Naive thymus-derived CD4-positive, alpha-beta T cell (primary cell): Measurements from ENCODE around the gene PACC1. TPM values are rescaled to one million over a fixed set of nuclear protein-coding genes. Genes with fewer than 3 reads are reported as not detected.

Source experiments
- ATAC-seq: fragments of 150-1000 bp; cut with Tn5 transposase; 2 replicates; pipeline ENCODE4 v1.10.0; 2021; ENCODE audit warnings: mild to moderate bottlenecking, moderate library complexity
- CTCF ChIA-PET: fragments of 350-600 bp; sonication (Branson Sonifier 250); formaldehyde crosslinking; loops from one replicate; lab custom pipeline; 2021; ENCODE audit warnings: antibody characterized with exemption; lab: Charles Lee
- POLR2A ChIA-PET: fragments of 350-600 bp; sonication (Branson Sonifier 250); formaldehyde crosslinking; loops from one replicate; lab custom pipeline; 2021; ENCODE audit warnings: antibody characterized with exemption, inconsistent platforms; lab: Charles Lee
- DNase-seq, 9 donors: peaks; one replicate each; pipeline versions ENCODE4 v3.0.0 to v3.0.0-alpha.2; 2020 to 2022; ENCODE audit warnings: mixed read lengths in 1 of 9
- H3K27ac ChIP-seq: one replicate; pipeline ENCODE4 v1.7.0; 2013; ENCODE audit warnings: mild to moderate bottlenecking, low read depth, low read length, moderate library complexity
- H3K27me3 ChIP-seq, 2 donors: one replicate each; pipeline ENCODE4 v1.7.0; 2013; ENCODE audit warnings: low read length in 2 of 2, mild to moderate bottlenecking in 2 of 2, moderate library complexity in 2 of 2; ENCODE audit not compliant: control insufficient read depth in 2 of 2, insufficient read depth in 2 of 2
- H3K36me3 ChIP-seq, 3 experiments: 1 replicate in 2 of 3; 2 replicates in 1 of 3; pipeline ENCODE4 v1.7.0; 2013; ENCODE audit warnings: low read length in 3 of 3, mild to moderate bottlenecking in 3 of 3, moderate library complexity in 1 of 3; ENCODE audit not compliant: insufficient read depth in 3 of 3, control insufficient read depth in 2 of 3
- H3K4me1 ChIP-seq, 2 donors: one replicate each; pipeline ENCODE4 v1.7.0; 2013; ENCODE audit warnings: low read length in 2 of 2, mild to moderate bottlenecking in 2 of 2, moderate library complexity in 1 of 2; ENCODE audit not compliant: control insufficient read depth in 2 of 2, insufficient read depth in 2 of 2
- H3K4me3 ChIP-seq: 2 replicates; pipeline ENCODE4 v1.7.0; 2013; ENCODE audit warnings: mild to moderate bottlenecking, low read length
- H3K9me3 ChIP-seq, 3 experiments: 1 replicate in 2 of 3; 2 replicates in 1 of 3; pipeline ENCODE4 v1.7.0; 2013; ENCODE audit warnings: low read length in 3 of 3; ENCODE audit not compliant: control insufficient read depth in 2 of 3
- H3K27ac Mint-ChIP-seq, 9 donors: one replicate each; pipeline ENCODE4 v1.8.0; 2020 to 2022; ENCODE audit warnings: mixed read lengths in 9 of 9, mild to moderate bottlenecking in 8 of 9, moderate library complexity in 5 of 9, inconsistent platforms in 2 of 9
- H3K27me3 Mint-ChIP-seq, 5 donors: one replicate each; pipeline ENCODE4 v1.8.0; 2021 to 2022; ENCODE audit warnings: mixed read lengths in 5 of 5, mild to moderate bottlenecking in 1 of 5
- H3K36me3 Mint-ChIP-seq, 5 donors: one replicate each; pipeline ENCODE4 v1.8.0; 2020 to 2022; ENCODE audit warnings: mixed read lengths in 5 of 5, mild to moderate bottlenecking in 3 of 5, inconsistent platforms in 1 of 5
- H3K4me1 Mint-ChIP-seq, 7 donors: one replicate each; pipeline ENCODE4 v1.8.0; 2020 to 2022; ENCODE audit warnings: mixed read lengths in 7 of 7, mild to moderate bottlenecking in 3 of 7, inconsistent platforms in 1 of 7
- H3K4me3 Mint-ChIP-seq, 10 donors: one replicate each; pipeline ENCODE4 v1.8.0; 2020 to 2022; ENCODE audit warnings: mild to moderate bottlenecking in 10 of 10, mixed read lengths in 10 of 10, moderate library complexity in 6 of 10, inconsistent platforms in 2 of 10
- H3K9me3 Mint-ChIP-seq, 11 donors: one replicate each; pipeline ENCODE4 v1.8.0; 2020 to 2022; ENCODE audit warnings: mixed read lengths in 11 of 11, mild to moderate bottlenecking in 4 of 11, inconsistent platforms in 1 of 11, moderate library complexity in 1 of 11
- intact Hi-C, 2 donors: fragments of 100-400 bp; cut with micrococcal nuclease; formaldehyde crosslinking; loops; one replicate each; pipeline ENCODE4 v1.15.1; 2023
- polyA plus RNA-seq, 2 donors: library from polyadenylated mRNA; unstranded; fragments of 300-500 nt; fragmentation: Illumina TruSeq; gene quantifications; one replicate each; pipeline ENCODE4 v1.2.3, GENCODE V29; 2021
- total RNA-seq, 6 experiments: library from RNA in 5 of 6; stranded (reverse) in 5 of 6; gene quantifications; 1 replicate in 5 of 6; 2 replicates in 1 of 6; pipeline ENCODE4 v1.2.3 and lab custom pipeline; 2021 to 2026

PACC1 gene
- total and polyA plus RNA-seq, 7 experiments from 2014 or later: 7.2 to 13.4 (median 11.0) TPM

DNA sequence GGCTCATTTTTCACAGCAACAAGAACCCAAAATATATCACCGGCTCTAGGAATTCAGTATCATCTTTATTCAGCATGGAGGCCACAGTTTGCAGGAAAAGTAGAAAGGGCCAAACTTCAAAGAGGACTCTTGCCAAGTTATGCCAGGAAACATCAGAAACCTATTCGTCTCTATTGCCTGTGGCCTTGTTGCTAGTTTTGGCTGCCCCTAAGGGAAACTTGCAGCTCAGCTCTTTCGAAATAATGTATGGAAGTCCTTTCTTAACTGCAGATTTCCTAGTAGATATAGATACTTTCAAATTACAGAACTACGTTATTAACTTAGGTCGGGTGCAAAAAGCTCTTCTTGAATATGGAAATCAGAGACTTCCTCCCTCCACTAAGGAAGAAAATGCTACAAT lies 13.8 kb upstream of the PACC1 start:
- H3K4me3 Mint-ChIP-seq: no peak overlapping the region
- H3K27ac ChIP-seq: no peak overlapping the region
- peaks cover 0 to 30% (median 4%) of the 10 kb centered on the region in 5 donors for H3K27me3 Mint-ChIP-seq
- POLR2A ChIA-PET: no interaction called here
- H3K27ac Mint-ChIP-seq: no peak overlapping the region
- peaks cover 0 to 7% of the 10 kb centered on the region in 2 donors for H3K4me1 ChIP-seq
- peaks cover 0 to 3% (median 0%) of the 10 kb centered on the region in 5 donors for H3K36me3 Mint-ChIP-seq
- CTCF ChIA-PET: interaction anchor here (0.6 kb wide), 1 partner anchor 379 kb away, joined by 3 read pairs; no protein-coding TSS in a partner anchor
- H3K9me3 Mint-ChIP-seq: no peaks in the 10 kb centered on the region
- no peak overlapping the region for H3K4me3 ChIP-seq
- H3K36me3 ChIP-seq: no peaks in the 10 kb centered on the region
- DNase-seq (no peak), ATAC-seq (no peak)
- no peaks in the 10 kb centered on the region for H3K9me3 ChIP-seq
- peaks cover 4 to 18% (median 13%) of the 10 kb centered on the region in 7 donors for H3K4me1 Mint-ChIP-seq
- intact Hi-C loops: no loop called here
- no peaks in the 10 kb centered on the region for H3K27me3 ChIP-seq

DNA sequence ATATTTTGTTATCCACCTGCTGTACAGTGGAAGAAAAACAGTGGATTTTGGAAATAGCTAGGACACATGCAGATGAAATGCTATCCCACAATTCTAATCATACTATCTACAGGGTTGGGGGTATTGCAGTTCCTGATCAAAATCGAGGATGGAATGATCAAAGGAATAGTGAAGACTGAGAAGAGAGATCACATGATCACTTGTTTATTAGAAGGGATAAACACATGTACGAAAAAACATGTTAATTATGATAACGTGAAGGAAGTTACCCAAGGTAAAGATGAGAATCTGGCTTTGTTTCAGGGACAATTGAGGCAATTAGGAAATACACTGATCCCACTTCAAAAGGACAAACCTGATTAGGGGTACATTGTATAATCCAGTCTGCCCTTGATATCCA lies 9.2 kb upstream of the PACC1 start:
- POLR2A ChIA-PET: no interaction called here
- H3K4me3 ChIP-seq: no peak overlapping the region

DNA sequence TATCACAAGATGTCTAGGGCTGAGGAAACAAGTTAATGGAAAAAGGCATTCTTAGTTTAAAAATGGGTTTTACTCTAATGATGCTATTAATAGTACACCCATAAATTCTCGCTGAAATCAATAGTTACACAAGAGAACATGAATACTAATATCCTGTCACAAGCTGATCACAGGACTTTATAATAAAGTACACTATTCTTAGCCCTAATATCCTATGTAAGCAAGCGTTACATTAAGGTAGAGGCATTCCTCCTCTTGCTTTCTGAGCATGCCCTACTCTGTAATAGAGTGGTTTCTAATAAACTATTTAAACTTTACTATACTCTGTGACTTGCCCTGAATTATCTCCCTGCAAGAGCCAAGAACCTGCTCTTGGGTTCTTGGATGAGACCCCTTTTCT lies 6.5 kb upstream of the PACC1 start:
- Histone ChIP-seq H3K27me3 (no peaks in the 10 kb centered on the region), H3K36me3 (no peaks in the 10 kb centered on the region), H3K4me1 (no peaks in the 10 kb centered on the region), H3K4me3 (no peak overlapping the region), H3K27ac (no peak overlapping the region), H3K9me3 (no peaks in the 10 kb centered on the region)
- intact Hi-C loops: no loop called here
- no peak for ATAC-seq
- no peak overlapping the region for H3K4me3 Mint-ChIP-seq
- POLR2A ChIA-PET: no interaction called here
- DNase-seq: no peak
- no peaks in the 10 kb centered on the region for H3K9me3 Mint-ChIP-seq
- peaks cover 0 to 5% (median 0%) of the 10 kb centered on the region in 5 donors for H3K36me3 Mint-ChIP-seq
- H3K27ac Mint-ChIP-seq: no peak overlapping the region
- peaks cover 0 to 5% (median 0%) of the 10 kb centered on the region in 7 donors for H3K4me1 Mint-ChIP-seq
- peaks cover 0 to 25% (median 5%) of the 10 kb centered on the region in 5 donors for H3K27me3 Mint-ChIP-seq
- CTCF ChIA-PET: no interaction called here

More for the DNA sequence above, 9.2 kb upstream of the PACC1 start:
- no peak overlapping the region for H3K27ac Mint-ChIP-seq
- no peaks in the 10 kb centered on the region for H3K4me1 Mint-ChIP-seq
- H3K4me1 ChIP-seq: no peaks in the 10 kb centered on the region
- H3K27me3 Mint-ChIP-seq: peaks cover 0 to 35% (median 5%) of the 10 kb centered on the region in 5 donors
- H3K9me3 ChIP-seq: no peaks in the 10 kb centered on the region
- H3K27ac ChIP-seq: no peak overlapping the region
- no peaks in the 10 kb centered on the region for H3K9me3 Mint-ChIP-seq
- no peak for ATAC-seq
- H3K36me3 ChIP-seq: no peaks in the 10 kb centered on the region
- CTCF ChIA-PET: no interaction called here
- intact Hi-C loops: no loop called here
- H3K4me3 Mint-ChIP-seq: no peak overlapping the region
- no peak for DNase-seq
- no peaks in the 10 kb centered on the region for H3K27me3 ChIP-seq
- peaks cover 0 to 5% (median 0%) of the 10 kb centered on the region in 5 donors for H3K36me3 Mint-ChIP-seq

DNA sequence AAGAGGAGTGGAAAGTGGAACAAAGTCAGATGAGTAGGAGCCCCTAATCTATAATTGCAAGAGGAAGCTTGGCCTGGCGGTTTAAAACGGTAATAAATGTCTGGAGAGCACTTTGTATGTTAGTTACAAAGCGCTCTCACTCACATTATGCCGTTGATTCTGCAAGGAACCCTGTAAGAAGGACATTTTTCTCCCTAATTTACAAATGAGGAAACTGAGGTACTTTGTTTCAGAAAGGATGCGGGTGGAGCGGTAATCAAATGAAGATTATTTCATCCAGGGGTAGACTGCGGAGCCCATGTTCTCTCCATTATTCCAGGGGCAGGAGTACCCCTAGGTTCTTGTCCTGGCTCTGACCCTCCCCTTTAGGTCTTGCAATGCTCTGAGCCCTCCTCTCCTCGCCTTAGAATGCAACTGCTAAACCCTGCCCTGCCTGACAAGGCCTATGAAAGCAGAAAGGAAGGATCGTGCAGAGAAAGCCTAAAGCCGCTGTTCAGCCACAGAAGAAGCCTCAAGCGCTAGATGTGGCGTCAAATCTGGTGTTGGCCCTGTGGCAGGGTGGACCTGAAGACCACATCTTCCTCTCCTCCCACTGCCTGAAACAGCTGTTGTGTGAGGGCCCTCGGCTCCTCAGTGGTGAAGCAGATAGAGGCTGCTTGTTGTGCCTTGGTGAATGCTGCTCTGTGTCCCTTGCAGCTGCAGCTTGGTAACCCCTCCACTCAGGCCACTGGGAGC lies 588 bp upstream of the PACC1 start:
- ATAC-seq: no peak

DNA sequence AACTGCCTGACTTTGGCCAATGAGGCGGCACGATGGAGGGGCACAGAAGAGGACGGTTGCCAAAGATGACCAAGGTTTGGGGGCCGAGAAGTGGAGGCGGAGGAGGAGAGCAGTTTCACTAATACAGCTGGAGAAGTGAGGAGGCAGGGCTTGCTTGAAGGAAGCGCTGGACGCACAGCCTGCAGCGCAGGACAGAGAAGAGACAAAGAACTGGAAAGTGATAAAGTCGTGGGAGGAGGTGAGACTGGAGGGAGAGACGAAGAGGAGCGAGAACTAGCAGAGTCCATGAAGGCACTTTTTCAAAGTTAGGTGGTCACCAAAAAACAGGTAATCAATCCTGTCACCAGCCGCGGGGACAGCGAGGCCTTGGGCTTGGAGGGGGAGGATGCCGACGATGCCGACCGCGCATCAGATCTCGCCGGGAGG lies 771 bp downstream of the PACC1 start:
- POLR2A ChIA-PET: interaction anchor here (1.7 to 2.6 kb wide), 2 partner anchors 19 to 128 kb away, joined by 10 to 14 read pairs; partner anchors contain the start of genes NENF and PPP2R5A
- H3K9me3 Mint-ChIP-seq: no peaks in the 10 kb centered on the region
- Histone ChIP-seq H3K9me3 (no peaks in the 10 kb centered on the region), H3K4me1 (peaks cover 15 to 19% of the 10 kb centered on the region in 2 donors), H3K36me3 (peaks cover 0 to 31% (median 14%) of the 10 kb centered on the region in 3 experiments), H3K27me3 (no peaks in the 10 kb centered on the region), H3K27ac (peak overlapping the region; percentile 71), H3K4me3 (peak overlapping the region; percentile 98)
- peak overlapping the region; percentile 87 to 100 (median 94) for H3K4me3 Mint-ChIP-seq
- H3K27me3 Mint-ChIP-seq: no peaks in the 10 kb centered on the region
- peaks cover 13 to 26% (median 24%) of the 10 kb centered on the region in 5 donors for H3K36me3 Mint-ChIP-seq
- intact Hi-C loops: loop anchor here (1.0 to 10.0 kb wide), 10 partner anchors 18 to 839 kb away; partner anchors contain the start of genes DTL (in 2 of the 2), INTS7 (in 2 of the 2), NENF (in 2 of the 2) and PPP2R5A (in 2 of the 2)
- ATAC-seq: no peak
- DNase-seq: no peak
- H3K4me1 Mint-ChIP-seq: peaks cover 22 to 46% (median 40%) of the 10 kb centered on the region in 7 donors
- CTCF ChIA-PET: interaction anchor here (1.4 kb wide), 1 partner anchor 42 kb away, joined by 6 read pairs; no protein-coding TSS in a partner anchor
- peak overlapping the region; percentile 72 to 93 (median 88) for H3K27ac Mint-ChIP-seq

More for the DNA sequence above, 588 bp upstream of the PACC1 start:
- H3K4me1 ChIP-seq: peaks cover 15 to 19% of the 10 kb centered on the region in 2 donors
- ChIA-PET CTCF (interaction anchor here (1.2 to 1.4 kb wide), 2 partner anchors 40 to 345 kb away, joined by 6 to 9 read pairs; no protein-coding TSS in a partner anchor), POLR2A (interaction anchor here (0.6 to 2.6 kb wide), 4 partner anchors 15 to 1157 kb away, joined by 3 to 14 read pairs (median 7); partner anchors contain the start of genes NENF and PPP2R5A)
- peak overlapping the region; percentile 98 for H3K4me3 ChIP-seq
- no peaks in the 10 kb centered on the region for H3K27me3 ChIP-seq
- H3K27me3 Mint-ChIP-seq: no peaks in the 10 kb centered on the region
- peak overlapping the region; percentile 71 for H3K27ac ChIP-seq
- no peaks in the 10 kb centered on the region for H3K9me3 Mint-ChIP-seq
- H3K9me3 ChIP-seq: no peaks in the 10 kb centered on the region
- intact Hi-C loops: loop anchor here (2.0 to 10.0 kb wide), 4 partner anchors 144 to 840 kb away; partner anchors contain the start of genes SLC30A1 (in 2 of the 2) and LPGAT1 (in 1 of the 2)
- peak overlapping the region; percentile 87 to 100 (median 94) for H3K4me3 Mint-ChIP-seq
- peaks cover 0 to 18% (median 6%) of the 10 kb centered on the region in 3 experiments for H3K36me3 ChIP-seq
- no peak for DNase-seq
- peaks cover 2 to 15% (median 11%) of the 10 kb centered on the region in 5 donors for H3K36me3 Mint-ChIP-seq
- H3K4me1 Mint-ChIP-seq: peaks cover 22 to 46% (median 38%) of the 10 kb centered on the region in 7 donors
- H3K27ac Mint-ChIP-seq: peak overlapping the region; percentile 71 to 94 (median 89)

DNA sequence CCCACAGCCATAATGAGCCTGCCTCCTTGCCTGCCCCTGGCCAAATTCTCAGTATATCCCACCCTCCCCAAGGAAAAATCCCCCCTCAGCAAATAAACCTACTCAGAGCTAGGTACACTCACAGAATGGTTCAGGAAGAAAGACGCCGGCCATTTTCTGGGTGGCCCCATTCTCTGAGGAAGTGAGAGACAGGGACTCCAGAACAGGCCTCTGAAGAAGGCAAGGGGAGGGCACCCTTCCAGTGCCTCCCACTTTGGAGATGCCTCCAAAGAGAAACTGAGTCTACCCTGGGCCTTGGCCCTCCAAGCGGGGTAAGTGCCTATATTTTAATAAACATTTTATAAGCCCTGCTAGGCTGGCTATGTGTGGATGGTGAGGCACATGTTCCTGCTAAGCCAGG lies 2.3 kb downstream of the PACC1 start:
- H3K4me1 Mint-ChIP-seq: peaks cover 22 to 46% (median 40%) of the 10 kb centered on the region in 7 donors
- CTCF ChIA-PET: no interaction called here

More for the DNA sequence above, 2.3 kb downstream of the PACC1 start:
- Histone ChIP-seq H3K27ac (no peak overlapping the region), H3K27me3 (no peaks in the 10 kb centered on the region), H3K4me3 (no peak overlapping the region), H3K36me3 (peaks cover 0 to 40% (median 14%) of the 10 kb centered on the region in 3 experiments), H3K4me1 (peaks cover 15 to 19% of the 10 kb centered on the region in 2 donors), H3K9me3 (no peaks in the 10 kb centered on the region)
- intact Hi-C loops: loop anchor here (2.0 to 10.0 kb wide), 2 partner anchors 380 to 838 kb away; partner anchors contain the start of gene SLC30A1 (in 1 of the 2)
- Mint-ChIP-seq H3K4me3 (peak overlapping the region in 6 of 10 donors; percentile 33 to 100 (median 94)), H3K36me3 (peaks cover 19 to 34% (median 26%) of the 10 kb centered on the region in 5 donors), H3K27me3 (no peaks in the 10 kb centered on the region), H3K9me3 (no peaks in the 10 kb centered on the region), H3K27ac (no peak overlapping the region)
- ATAC-seq (no peak), DNase-seq (no peak)
- POLR2A ChIA-PET: no interaction called here
